Endothelial cell (in vitro differentiated cells): ENCODE measurements around the gene GNAZ. TPM values are rescaled to one million over a fixed set of nuclear protein-coding genes. Genes with fewer than 3 reads are reported as not detected.

Source experiments
- DNase-seq: peaks from one replicate; pipeline ENCODE4 v3.0.0; 2021; ENCODE audit warnings: low spot score
- H3K27ac Mint-ChIP-seq: one replicate; pipeline ENCODE4 v1.8.0; 2021; ENCODE audit warnings: mixed read lengths, inconsistent platforms; ENCODE audit not compliant: unreplicated experiment
- H3K27me3 Mint-ChIP-seq: one replicate; pipeline ENCODE4 v1.8.0; 2021; ENCODE audit warnings: mild to moderate bottlenecking, moderate library complexity, mixed read lengths, inconsistent platforms; ENCODE audit not compliant: unreplicated experiment
- H3K36me3 Mint-ChIP-seq: one replicate; pipeline ENCODE4 v1.8.0; 2021; ENCODE audit warnings: mild to moderate bottlenecking, low read depth, mixed read lengths, inconsistent platforms; ENCODE audit not compliant: unreplicated experiment
- H3K4me1 Mint-ChIP-seq: one replicate; pipeline ENCODE4 v1.8.0; 2021; ENCODE audit warnings: mild to moderate bottlenecking, mixed read lengths, inconsistent platforms; ENCODE audit not compliant: unreplicated experiment
- H3K4me3 Mint-ChIP-seq: one replicate; pipeline ENCODE4 v1.8.0; 2021; ENCODE audit warnings: mild to moderate bottlenecking, mixed read lengths, inconsistent platforms; ENCODE audit not compliant: unreplicated experiment
- H3K9me3 Mint-ChIP-seq: one replicate; pipeline ENCODE4 v1.8.0; 2021; ENCODE audit warnings: mixed read lengths, inconsistent platforms; ENCODE audit not compliant: unreplicated experiment
- CTCF ChIP-seq: fragments of 200-600 bp; sonication (generic); IDR thresholded peaks from one replicate; pipeline ENCODE4 v1.5.0; 2021; ENCODE audit warnings: antibody characterized with exemption; ENCODE audit not compliant: unreplicated experiment
- total RNA-seq: library from RNA; stranded (reverse); fragmentation: NEBNext Ultra II Directional; extraction: Animal tissue kit (Norgen Biotek cat#: 25700); gene quantifications from one replicate; pipeline ENCODE4 v1.2.1, GENCODE V29; 2021; ENCODE audit not compliant: unreplicated experiment

GNAZ gene
- total RNA-seq, 1 donor from 2014 or later, result 0.21 TPM

GRCh38 chr22:23103199-23103954 is 33.1 kb downstream of the GNAZ start:
- Mint-ChIP-seq H3K27ac (no peak overlapping the region), H3K4me3 (no peak overlapping the region), H3K4me1 (no peaks in the 10 kb centered on the region), H3K9me3 (no peaks in the 10 kb centered on the region), H3K36me3 (no peaks in the 10 kb centered on the region), H3K27me3 (peaks cover 10% of the 10 kb centered on the region)
- no peak for TF ChIP-seq CTCF
- DNase-seq, result no peak

GRCh38 chr22:23104187-23104971 is 34.1 kb downstream of the GNAZ start:
- H3K36me3 Mint-ChIP-seq, result no peaks in the 10 kb centered on the region
- no peak for DNase-seq

GRCh38 chr22:23105304-23105703 is 35.0 kb downstream of the GNAZ start:
- no peak for DNase-seq
- TF ChIP-seq CTCF, result no peak
- Mint-ChIP-seq H3K36me3 (no peaks in the 10 kb centered on the region), H3K4me1 (no peaks in the 10 kb centered on the region), H3K9me3 (no peaks in the 10 kb centered on the region), H3K27me3 (peaks cover 11% of the 10 kb centered on the region), H3K4me3 (no peak overlapping the region), H3K27ac (no peak overlapping the region)

More at GRCh38 chr22:23104187-23104971, 34.1 kb downstream of the GNAZ start:
- no peaks in the 10 kb centered on the region for H3K9me3 Mint-ChIP-seq
- no peaks in the 10 kb centered on the region for H3K4me1 Mint-ChIP-seq
- no peak for TF ChIP-seq CTCF
- H3K27me3 Mint-ChIP-seq, result peaks cover 11% of the 10 kb centered on the region
- no peak overlapping the region for H3K27ac Mint-ChIP-seq
- H3K4me3 Mint-ChIP-seq, result no peak overlapping the region

GRCh38 chr22:23105919-23106318 is 35.6 kb downstream of the GNAZ start:
- no peak overlapping the region for H3K4me3 Mint-ChIP-seq
- DNase-seq, result no peak

More at GRCh38 chr22:23105919-23106318, 35.6 kb downstream of the GNAZ start:
- H3K27me3 Mint-ChIP-seq, result peaks cover 10% of the 10 kb centered on the region
- H3K36me3 Mint-ChIP-seq, result no peaks in the 10 kb centered on the region
- no peaks in the 10 kb centered on the region for H3K4me1 Mint-ChIP-seq
- H3K27ac Mint-ChIP-seq, result no peak overlapping the region
- H3K9me3 Mint-ChIP-seq, result no peaks in the 10 kb centered on the region
- no peak for TF ChIP-seq CTCF
